SK-N-SH treated with all-trans-retinoic acid at 6 μM for 48 hours (cell line): ENCODE measurements around the gene LSM14A.

Source experiments
- ARNTL ChIP-seq: fragments of 450-650 bp; formaldehyde crosslinking; IDR thresholded peaks from 2 replicates; pipeline ENCODE4 v1.5.0; 2020; ENCODE audit warnings: low read depth, mild to moderate bottlenecking, moderate library complexity, borderline replicate concordance
- BACH2 ChIP-seq: fragments of 250-450 bp; sonication (Bioruptor Pico); IDR thresholded peaks from 2 replicates; pipeline ENCODE4 v1.9.0; 2021; ENCODE audit warnings: mild to moderate bottlenecking, borderline replicate concordance
- CSRNP3 ChIP-seq: fragments of 250-450 bp; sonication (Bioruptor Pico); IDR thresholded peaks from 2 replicates; pipeline ENCODE4 v1.5.1; 2021; ENCODE audit warnings: mild to moderate bottlenecking, moderate library complexity
- ESRRG ChIP-seq: fragments of 250-450 bp; sonication (Bioruptor Pico); IDR thresholded peaks from 2 replicates; pipeline ENCODE4 v1.6.1; 2021; ENCODE audit warnings: mild to moderate bottlenecking
- ISL1 ChIP-seq: fragments of 250-450 bp; sonication (Bioruptor Pico); IDR thresholded peaks from 2 replicates; pipeline ENCODE4 v2.1.2; 2022; ENCODE audit warnings: mild to moderate bottlenecking, moderate library complexity
- PATZ1 ChIP-seq: fragments of 250-450 bp; sonication (Bioruptor Pico); IDR thresholded peaks from 2 replicates; pipeline ENCODE4 v1.8.0; 2020; ENCODE audit warnings: mild to moderate bottlenecking, moderate library complexity, borderline replicate concordance
- RARB ChIP-seq: fragments of 250-450 bp; sonication (Bioruptor Pico); IDR thresholded peaks from 2 replicates; pipeline ENCODE4 v1.8.0; 2021; ENCODE audit warnings: mild to moderate bottlenecking, moderate library complexity
- TOX ChIP-seq: fragments of 250-450 bp; sonication (Bioruptor Pico); IDR thresholded peaks from 2 replicates; pipeline ENCODE4 v1.8.0; 2021; ENCODE audit warnings: mild to moderate bottlenecking, moderate library complexity, borderline replicate concordance
- TSHZ2 ChIP-seq: fragments of 250-450 bp; sonication (Bioruptor Pico); IDR thresholded peaks from 2 replicates; pipeline ENCODE4 v1.5.0; 2020; ENCODE audit warnings: mild to moderate bottlenecking, moderate library complexity
- ZFP3 ChIP-seq: fragments of 250-450 bp; sonication (Bioruptor Pico); IDR thresholded peaks from 2 replicates; pipeline ENCODE4 v1.5.0; 2020; ENCODE audit warnings: mild to moderate bottlenecking, moderate library complexity
- ZNF70 ChIP-seq: fragments of 450-650 bp; formaldehyde crosslinking; IDR thresholded peaks from 2 replicates; pipeline ENCODE4 v1.5.0; 2020; ENCODE audit warnings: mild to moderate bottlenecking, moderate library complexity
- ZNF8 ChIP-seq: fragments of 450-650 bp; formaldehyde crosslinking; IDR thresholded peaks from 2 replicates; pipeline ENCODE4 v1.5.0; 2020; ENCODE audit warnings: mild to moderate bottlenecking, moderate library complexity
- TF ChIP-seq, protein P1 (sequence below): fragments of 250-450 bp; sonication (Bioruptor Pico); IDR thresholded peaks from 2 replicates; pipeline ENCODE4 v1.5.1; 2020; ENCODE audit warnings: low read depth, mild to moderate bottlenecking, moderate library complexity

DNA sequence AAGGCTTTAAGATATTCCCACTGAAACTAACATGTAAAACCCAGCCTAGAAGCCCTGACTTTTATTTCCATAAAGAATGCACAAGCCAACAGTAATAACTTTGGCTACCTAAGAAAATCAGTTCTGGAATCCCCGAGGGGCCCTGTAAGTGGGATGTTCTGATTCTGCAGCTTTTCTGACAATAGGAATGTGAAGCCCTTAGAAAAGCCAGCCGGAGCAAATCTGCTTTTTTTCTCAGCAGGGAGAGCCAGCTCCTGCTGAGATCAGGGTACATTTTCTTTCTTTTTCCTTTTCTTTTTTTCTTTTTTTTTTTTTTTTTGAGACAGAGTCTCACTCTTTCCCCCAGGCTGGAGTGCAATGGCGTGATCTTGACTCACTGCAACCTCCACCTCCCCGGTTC is 74.0 kb downstream of the LSM14A start:
- no peak for TF ChIP-seq CSRNP3 (CRISPR knock-in tag)
- TF ChIP-seq ZNF70 (CRISPR knock-in tag): no peak
- no peak for TF ChIP-seq ZNF8
- no peak for TF ChIP-seq ZFP3
- TF ChIP-seq, protein P1, sequence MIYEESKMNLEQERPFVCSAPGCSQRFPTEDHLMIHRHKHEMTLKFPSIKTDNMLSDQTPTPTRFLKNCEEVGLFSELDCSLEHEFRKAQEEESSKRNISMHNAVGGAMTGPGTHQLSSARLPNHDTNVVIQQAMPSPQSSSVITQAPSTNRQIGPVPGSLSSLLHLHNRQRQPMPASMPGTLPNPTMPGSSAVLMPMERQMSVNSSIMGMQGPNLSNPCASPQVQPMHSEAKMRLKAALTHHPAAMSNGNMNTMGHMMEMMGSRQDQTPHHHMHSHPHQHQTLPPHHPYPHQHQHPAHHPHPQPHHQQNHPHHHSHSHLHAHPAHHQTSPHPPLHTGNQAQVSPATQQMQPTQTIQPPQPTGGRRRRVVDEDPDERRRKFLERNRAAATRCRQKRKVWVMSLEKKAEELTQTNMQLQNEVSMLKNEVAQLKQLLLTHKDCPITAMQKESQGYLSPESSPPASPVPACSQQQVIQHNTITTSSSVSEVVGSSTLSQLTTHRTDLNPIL (CRISPR knock-in tag): no peak
- no peak for TF ChIP-seq TOX
- TF ChIP-seq PATZ1 (CRISPR knock-in tag): no peak
- TF ChIP-seq ARNTL (CRISPR knock-in tag): no peak
- TF ChIP-seq BACH2 (CRISPR knock-in tag): no peak
- TF ChIP-seq RARB (CRISPR knock-in tag): no peak
- TF ChIP-seq ESRRG: no peak
- no peak for TF ChIP-seq ISL1
- TF ChIP-seq TSHZ2: no peak
